Choroid plexus epithelial cell (primary cell): Measurements from ENCODE around the gene ZNF598.
A peak's percentile ranks its signal among the peaks of the same experiment; 100 is the strongest.

ENCODE experiments used
- DNase-seq: peaks from one replicate; pipeline ENCODE4 v3.0.0-alpha.2; 2010; ENCODE audit warnings: low read depth
- H3K4me3 ChIP-seq: 2 replicates; pipeline ENCODE4 v1.5.1; 2011; ENCODE audit warnings: low read depth, mild to moderate bottlenecking, control low read depth, low read length, moderate library complexity
- TF ChIP-seq, protein P1 (sequence below): conservative IDR thresholded peaks from 2 replicates; pipeline ENCODE4 v1.5.1; 2011; ENCODE audit warnings: low read depth, mild to moderate bottlenecking, control low read depth, inconsistent platforms, low read length, moderate library complexity

Gene ZNF598

DNA sequence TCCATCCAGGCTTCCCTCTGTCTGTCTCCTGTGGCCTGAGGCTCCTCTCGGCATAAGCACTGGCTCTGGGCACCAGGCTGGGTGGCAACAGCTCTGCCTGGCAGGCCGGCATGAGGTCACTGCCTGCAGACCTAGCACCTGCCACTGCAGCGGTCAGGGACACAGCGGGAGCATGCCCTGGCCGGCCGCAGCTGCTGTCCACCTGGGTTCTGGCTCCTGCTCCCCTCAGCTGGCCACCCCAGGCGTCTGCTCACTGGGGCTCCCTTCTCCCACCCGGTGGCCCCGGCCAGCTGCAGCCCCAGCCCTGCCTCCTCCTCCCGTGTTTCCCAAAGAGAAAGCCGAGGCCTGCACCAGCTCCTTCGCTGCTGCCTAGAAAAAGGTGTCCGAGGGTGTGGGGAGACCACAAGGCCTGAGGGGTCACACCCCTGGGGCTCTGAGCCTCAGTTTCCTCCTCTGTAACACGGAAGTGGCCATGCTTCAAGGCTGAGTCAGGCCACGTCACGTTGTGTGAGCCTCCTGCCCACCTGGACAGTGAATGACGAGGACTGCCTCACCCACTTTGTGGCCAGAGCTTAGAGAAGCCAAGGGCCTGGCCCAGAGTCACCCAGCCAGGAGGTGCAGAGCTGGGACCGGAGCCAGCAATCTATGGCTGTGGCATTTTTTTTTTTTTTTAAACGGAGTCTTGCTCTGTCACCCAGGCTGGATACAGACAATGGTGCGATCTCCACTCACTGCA is 31.3 kb upstream of the ZNF598 start:
- TF ChIP-seq, protein P1, sequence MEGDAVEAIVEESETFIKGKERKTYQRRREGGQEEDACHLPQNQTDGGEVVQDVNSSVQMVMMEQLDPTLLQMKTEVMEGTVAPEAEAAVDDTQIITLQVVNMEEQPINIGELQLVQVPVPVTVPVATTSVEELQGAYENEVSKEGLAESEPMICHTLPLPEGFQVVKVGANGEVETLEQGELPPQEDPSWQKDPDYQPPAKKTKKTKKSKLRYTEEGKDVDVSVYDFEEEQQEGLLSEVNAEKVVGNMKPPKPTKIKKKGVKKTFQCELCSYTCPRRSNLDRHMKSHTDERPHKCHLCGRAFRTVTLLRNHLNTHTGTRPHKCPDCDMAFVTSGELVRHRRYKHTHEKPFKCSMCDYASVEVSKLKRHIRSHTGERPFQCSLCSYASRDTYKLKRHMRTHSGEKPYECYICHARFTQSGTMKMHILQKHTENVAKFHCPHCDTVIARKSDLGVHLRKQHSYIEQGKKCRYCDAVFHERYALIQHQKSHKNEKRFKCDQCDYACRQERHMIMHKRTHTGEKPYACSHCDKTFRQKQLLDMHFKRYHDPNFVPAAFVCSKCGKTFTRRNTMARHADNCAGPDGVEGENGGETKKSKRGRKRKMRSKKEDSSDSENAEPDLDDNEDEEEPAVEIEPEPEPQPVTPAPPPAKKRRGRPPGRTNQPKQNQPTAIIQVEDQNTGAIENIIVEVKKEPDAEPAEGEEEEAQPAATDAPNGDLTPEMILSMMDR, result no peak

DNA sequence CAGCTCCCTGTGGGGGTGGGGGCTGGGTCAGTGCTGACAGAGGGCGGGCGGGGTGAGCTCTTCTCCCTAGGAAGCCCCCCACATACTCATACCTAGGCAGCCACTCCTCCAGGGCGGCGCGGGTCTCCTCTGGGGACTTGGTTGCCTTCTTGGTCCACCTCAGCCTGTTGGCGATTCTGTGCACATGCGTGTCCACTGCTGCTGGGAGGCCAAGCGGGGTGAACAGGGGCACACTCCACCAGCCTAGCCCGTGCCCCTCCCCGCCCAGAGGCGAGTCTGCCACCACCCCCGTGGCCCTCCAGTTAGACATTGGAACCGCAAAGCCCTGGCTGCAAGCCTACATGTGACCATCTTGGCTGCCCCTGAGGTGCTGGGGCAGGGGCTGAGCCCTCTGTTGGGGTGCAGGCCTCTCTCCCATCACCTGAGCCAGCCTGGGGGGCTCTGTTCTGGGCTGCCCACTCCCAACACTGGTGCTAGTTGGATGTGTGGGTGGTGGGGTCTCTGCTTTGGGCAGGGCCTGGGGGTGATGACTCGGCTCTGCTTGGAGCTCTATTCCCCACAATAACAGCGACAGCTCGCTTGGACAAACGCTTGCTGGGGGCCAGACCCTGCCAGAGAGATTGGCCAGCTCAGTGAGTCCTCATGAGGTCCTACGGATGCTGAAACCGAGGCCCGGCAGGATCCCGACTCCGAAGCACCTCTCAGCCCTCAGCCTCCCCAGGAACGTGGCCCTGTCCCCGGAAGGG is 30.6 kb upstream of the ZNF598 start:
- TF ChIP-seq, protein P1, result no peak
- no peak overlapping the region for H3K4me3 ChIP-seq
- DNase-seq, result no peak

More for the DNA sequence above, 31.3 kb upstream of the ZNF598 start:
- no peak for DNase-seq
- H3K4me3 ChIP-seq, result no peak overlapping the region

DNA sequence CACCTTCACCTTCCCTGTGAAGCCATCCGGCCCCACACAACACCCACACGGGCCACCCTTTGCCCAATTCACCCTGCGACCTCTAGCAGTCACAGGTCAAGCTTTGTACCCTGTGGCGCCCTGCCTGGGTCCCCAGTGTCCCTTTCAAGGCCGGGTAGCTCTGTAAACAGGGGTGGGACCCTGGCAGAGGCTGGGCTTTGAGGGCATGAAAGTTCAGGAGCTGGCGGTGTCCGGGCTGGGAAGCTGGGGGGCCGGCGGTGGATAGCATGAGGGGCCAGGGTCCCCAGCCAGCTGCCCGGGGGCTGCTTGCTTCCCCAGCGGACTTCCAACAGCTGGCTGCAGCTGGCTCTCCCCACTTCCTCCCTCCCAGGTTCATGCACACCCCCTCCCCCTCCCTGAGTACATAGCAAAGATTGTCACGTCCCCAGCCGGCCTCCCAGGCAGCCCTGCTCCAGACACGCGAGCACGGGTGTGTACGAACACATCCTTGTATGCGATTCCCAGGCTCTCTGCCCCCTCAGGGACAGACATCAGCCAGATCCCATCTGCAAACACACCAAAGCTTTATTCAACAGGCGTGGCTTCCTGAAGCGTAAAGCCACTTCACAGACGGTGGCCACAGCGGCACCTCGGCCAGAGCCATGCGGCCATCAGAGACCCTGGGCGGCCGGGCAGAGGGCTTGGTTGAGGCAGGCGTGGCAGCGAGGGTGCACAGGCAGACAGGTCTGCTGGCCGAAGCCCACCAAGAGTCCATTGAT is 29.8 kb upstream of the ZNF598 start:
- DNase-seq, result peak; percentile 79
- TF ChIP-seq, protein P1, result no peak
- H3K4me3 ChIP-seq, result no peak overlapping the region

DNA sequence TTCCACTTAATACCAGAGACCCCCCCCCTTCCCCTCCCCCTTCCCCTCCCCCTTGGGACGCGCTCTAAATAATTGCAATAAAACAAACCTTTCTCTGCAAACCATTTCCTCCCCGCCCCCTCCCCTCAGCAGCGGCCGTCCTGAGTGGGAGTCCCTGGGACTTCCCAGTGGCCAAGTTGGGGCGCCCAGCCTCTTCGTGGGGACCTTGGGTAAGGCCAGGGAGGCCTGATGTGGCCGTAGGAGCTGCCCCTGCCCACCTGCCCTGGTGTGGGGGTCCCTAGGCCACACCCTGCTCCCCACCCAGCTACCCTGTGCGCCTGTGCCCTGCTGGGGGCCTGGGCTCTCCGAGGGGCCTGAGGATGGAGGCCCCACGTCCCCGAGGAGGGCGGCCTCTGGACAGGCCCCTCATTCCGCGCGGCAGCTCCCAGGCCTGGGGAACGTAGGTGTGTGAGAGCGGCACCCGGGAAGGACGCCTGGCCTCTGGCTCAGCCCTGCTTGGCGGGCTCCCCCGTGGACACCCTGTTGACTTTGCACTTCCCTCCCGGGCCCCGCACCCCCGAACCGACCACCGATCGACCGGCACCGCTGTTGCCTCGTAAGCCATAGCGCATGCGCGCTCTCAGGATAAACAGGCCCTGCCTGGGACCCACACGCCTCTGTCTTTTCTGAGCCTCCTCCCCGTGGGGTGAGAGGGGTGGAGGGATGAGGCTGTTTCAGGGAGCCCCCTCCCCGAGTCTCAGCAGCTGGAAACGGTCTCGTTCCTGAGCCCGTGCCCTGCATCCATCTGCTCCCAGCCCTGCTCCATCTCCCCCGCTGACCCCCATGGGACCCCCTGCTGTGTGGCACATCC is 29.0 kb upstream of the ZNF598 start:
- H3K4me3 ChIP-seq, result no peak overlapping the region
- DNase-seq, result no peak
- TF ChIP-seq, protein P1, result no peak

DNA sequence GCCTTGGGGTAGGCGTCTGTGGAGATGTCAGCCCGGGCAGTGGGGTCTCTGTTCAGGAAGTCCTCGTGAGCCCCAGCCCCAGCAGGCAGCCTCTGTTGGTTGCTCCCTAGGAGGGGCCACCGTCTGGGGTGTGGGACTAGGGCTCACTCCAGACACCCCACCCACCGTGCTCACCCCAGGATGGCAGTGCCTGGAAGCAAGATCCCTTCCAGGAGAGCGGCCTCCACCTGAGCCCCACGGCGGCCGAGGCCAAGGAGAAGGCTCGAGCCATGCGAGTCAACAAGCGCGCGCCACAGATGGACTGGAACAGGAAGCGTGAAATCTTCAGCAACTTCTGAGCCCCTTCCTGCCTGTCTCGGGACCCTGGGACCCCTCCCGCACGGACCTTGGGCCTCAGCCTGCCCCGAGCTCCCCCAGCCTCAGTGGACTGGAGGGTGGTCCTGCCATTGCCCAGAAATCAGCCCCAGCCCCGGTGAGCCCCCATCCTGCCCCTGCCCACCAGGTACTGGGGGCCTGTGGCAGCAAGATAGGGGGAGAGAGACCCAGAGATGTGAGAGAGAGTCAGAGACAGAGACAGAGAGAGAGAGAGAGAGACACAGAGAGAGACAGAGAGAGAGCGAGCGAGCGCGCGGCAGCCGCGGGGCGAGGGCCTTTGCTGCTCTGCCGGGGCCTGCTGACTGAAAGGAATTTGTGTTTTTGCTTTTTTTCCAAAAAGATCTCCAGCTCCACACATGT is 28.2 kb upstream of the ZNF598 start:
- no peak overlapping the region for H3K4me3 ChIP-seq
- no peak for DNase-seq
- TF ChIP-seq, protein P1, result no peak

DNA sequence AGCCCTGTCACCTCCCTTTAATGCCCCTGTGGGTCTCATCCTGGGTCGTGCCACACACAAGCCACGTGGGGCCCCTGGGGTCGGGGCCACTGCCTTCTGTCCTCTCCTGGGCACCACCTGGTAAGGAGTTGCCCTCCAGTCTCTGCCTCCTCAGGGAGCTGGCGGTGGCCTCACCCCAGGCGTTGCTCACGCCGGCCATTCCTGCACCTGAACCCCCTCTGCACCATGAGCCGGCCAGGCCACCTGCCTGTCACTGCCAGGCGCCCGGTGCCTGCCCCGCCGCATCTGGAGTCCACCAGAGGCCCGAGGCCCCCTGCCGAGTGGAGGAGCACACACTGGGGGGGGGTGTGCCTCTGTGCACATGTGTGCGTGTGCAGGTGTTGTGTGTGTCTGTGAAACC is 27.5 kb upstream of the ZNF598 start:
- no peak overlapping the region for H3K4me3 ChIP-seq
- TF ChIP-seq, protein P1, result no peak
- DNase-seq, result no peak
